Common myeloid progenitor, CD34-positive (primary cell): ENCODE data around the gene UBL3.

Source experiments
- CTCF ChIA-PET: fragments of 350-600 bp; sonication (Branson Sonifier 250); formaldehyde crosslinking; loops from one replicate; lab custom pipeline; 2021; ENCODE audit warnings: antibody characterized with exemption; lab: Charles Lee
- POLR2A ChIA-PET: fragments of 350-600 bp; sonication (Branson Sonifier 250); formaldehyde crosslinking; loops from one replicate; lab custom pipeline; 2021; ENCODE audit warnings: antibody characterized with exemption; lab: Charles Lee
- DNase-seq, 3 donors: peaks; one replicate each; pipeline versions ENCODE4 v3.0.0 to v3.0.0-alpha.2; 2013
- H3K27ac ChIP-seq, 2 experiments: 1 replicate in 1 of 2; 2 replicates in 1 of 2; pipeline ENCODE4 v1.7.0; 2013; ENCODE audit warnings: inconsistent platforms in 2 of 2, low read length in 2 of 2, mild to moderate bottlenecking in 2 of 2, low read depth in 1 of 2, moderate library complexity in 1 of 2; ENCODE audit not compliant: severe bottlenecking in 2 of 2, insufficient read depth in 1 of 2, poor library complexity in 1 of 2
- H3K27me3 ChIP-seq, 5 experiments: replicated peaks in 2 of 5; 1 replicate in 3 of 5; 2 replicates in 2 of 5; pipeline versions ENCODE4 v1.6.1 to v1.7.0; 2013; ENCODE audit warnings: low read length in 4 of 5, mild to moderate bottlenecking in 2 of 5, moderate library complexity in 2 of 5, inconsistent platforms in 1 of 5; ENCODE audit not compliant: insufficient read depth in 5 of 5, control insufficient read depth in 4 of 5
- H3K36me3 ChIP-seq, 4 experiments: 1 replicate in 2 of 4; 2 replicates in 2 of 4; pipeline versions ENCODE4 v1.6.1 to v1.7.0; 2013; ENCODE audit warnings: low read length in 3 of 4, control low read depth in 1 of 4, mild to moderate bottlenecking in 1 of 4; ENCODE audit not compliant: control insufficient read depth in 4 of 4, insufficient read depth in 4 of 4
- H3K4me1 ChIP-seq, 4 experiments: 1 replicate in 3 of 4; 2 replicates in 1 of 4; pipeline versions ENCODE4 v1.6.1 to v1.7.1; 2013; ENCODE audit warnings: low read length in 3 of 4, mild to moderate bottlenecking in 3 of 4, control low read depth in 1 of 4, inconsistent platforms in 1 of 4, moderate library complexity in 1 of 4; ENCODE audit not compliant: control insufficient read depth in 4 of 4, insufficient read depth in 4 of 4; ENCODE audit errors: control extremely low read depth in 1 of 4
- H3K4me3 ChIP-seq, 7 experiments: 1 replicate in 4 of 7; 2 replicates in 3 of 7; pipeline versions ENCODE4 v1.5.1 to v1.7.0; 2013; ENCODE audit warnings: mild to moderate bottlenecking in 7 of 7, low read length in 6 of 7, moderate library complexity in 6 of 7, inconsistent platforms in 2 of 7, low read depth in 2 of 7, control low read depth in 1 of 7; ENCODE audit not compliant: insufficient read depth in 4 of 7, control insufficient read depth in 1 of 7; ENCODE audit errors: extremely low read depth in 1 of 7
- H3K9me3 ChIP-seq, 5 experiments: 1 replicate in 4 of 5; 2 replicates in 1 of 5; pipeline versions ENCODE4 v1.6.1 to v1.7.1; 2013; ENCODE audit warnings: low read length in 4 of 5, mild to moderate bottlenecking in 2 of 5, inconsistent platforms in 1 of 5, low read depth in 1 of 5, moderate library complexity in 1 of 5; ENCODE audit not compliant: control insufficient read depth in 4 of 5, insufficient read depth in 2 of 5; ENCODE audit errors: control extremely low read depth in 1 of 5
- WGBS: methylation state at CpG from one replicate; pipeline ENCODE4 v1.1.5; 2013; ENCODE audit not compliant: insufficient coverage; 5-methylcytosine and 5-hydroxymethylcytosine counted together

The UBL3 gene

DNA sequence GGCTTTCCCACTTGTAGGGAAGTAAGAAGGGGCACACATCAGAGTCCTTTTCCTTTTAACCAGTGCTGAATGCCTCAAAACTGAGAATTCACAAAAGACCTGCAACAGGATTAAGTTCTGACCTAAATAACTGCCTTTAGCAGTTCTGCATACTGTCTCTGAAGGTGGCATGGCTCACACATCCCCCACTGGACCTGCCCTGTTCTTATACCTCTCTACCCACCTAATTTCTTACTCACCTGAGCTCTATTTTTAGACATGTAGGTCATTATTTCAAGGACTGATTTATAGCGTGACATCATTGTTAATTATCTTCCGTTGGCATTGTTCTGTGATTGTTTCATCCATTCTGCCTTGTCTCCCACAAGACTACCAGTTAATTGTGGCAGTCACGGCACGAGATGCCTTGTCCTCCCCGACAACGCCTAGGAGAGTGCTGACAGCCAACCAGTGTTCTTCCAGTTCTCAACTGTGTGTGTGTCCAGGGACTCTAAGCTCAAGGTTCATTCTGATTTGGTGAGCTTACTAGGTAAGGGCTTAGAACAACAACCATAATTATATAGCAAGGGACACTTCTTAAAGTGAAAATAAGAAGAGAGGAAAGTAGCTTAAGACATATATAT is 27.1 kb upstream of the UBL3 start:
- H3K4me3 ChIP-seq: no peak overlapping the region
- WGBS: 96% methylated on average over 6 of the region's 6 CpGs
- no peaks in the 10 kb centered on the region for H3K36me3 ChIP-seq
- no peak for DNase-seq
- POLR2A ChIA-PET: no interaction called here
- H3K27ac ChIP-seq: no peak overlapping the region
- no peaks in the 10 kb centered on the region for H3K9me3 ChIP-seq
- CTCF ChIA-PET: no interaction called here
- no peaks in the 10 kb centered on the region for H3K4me1 ChIP-seq
- peaks cover 0 to 10% (median 2%) of the 10 kb centered on the region in 5 experiments for H3K27me3 ChIP-seq

DNA sequence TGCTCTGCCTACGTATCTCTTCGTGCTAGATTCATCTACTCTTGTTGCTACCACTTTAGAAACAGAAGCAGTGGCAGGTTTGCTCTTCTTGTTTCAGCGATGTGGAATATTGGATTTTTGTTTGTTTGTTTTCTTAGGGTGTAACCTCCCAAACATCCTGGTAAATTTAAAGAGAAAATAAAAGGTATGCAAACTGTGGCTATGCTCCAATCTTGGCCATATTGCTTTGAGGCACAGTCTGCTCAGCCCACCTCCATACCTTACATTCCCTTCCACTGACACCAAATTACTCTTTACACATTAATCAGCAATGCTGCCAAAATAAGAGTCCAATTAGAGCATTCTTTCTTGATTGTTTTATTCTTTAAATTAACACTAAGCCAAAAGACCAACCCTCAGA is 25.2 kb upstream of the UBL3 start:
- 92% methylated on average over 2 of the region's 3 CpGs for WGBS
- no peaks in the 10 kb centered on the region for H3K36me3 ChIP-seq
- H3K9me3 ChIP-seq: no peaks in the 10 kb centered on the region
- ChIA-PET POLR2A (no interaction called here), CTCF (no interaction called here)
- peaks cover 0 to 10% (median 2%) of the 10 kb centered on the region in 5 experiments for H3K27me3 ChIP-seq
- no peak overlapping the region for H3K4me3 ChIP-seq
- no peak overlapping the region for H3K27ac ChIP-seq
- no peaks in the 10 kb centered on the region for H3K4me1 ChIP-seq
- DNase-seq: no peak

DNA sequence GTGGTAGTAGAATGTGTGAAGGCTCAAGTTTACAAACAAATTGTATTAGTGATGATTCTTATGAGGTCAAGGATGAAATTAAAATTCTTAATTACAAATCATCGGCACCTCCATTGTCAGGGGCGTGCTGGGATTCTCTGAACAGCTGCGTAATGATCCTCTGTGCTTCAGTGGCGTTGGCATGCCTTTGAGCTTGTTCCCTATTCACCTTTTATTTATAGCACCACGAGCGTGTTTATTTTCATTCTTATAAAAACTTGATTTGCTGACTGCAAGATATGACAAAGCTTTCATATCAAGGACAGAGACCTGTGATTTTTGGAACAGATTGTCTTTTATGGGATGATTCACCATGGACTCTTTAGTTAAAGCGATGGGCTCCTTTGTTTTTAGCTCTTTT is 18.2 kb upstream of the UBL3 start:
- ChIA-PET CTCF (no interaction called here), POLR2A (no interaction called here)
- Histone ChIP-seq H3K4me1 (no peaks in the 10 kb centered on the region), H3K4me3 (no peak overlapping the region), H3K36me3 (no peaks in the 10 kb centered on the region), H3K27ac (no peak overlapping the region), H3K27me3 (peaks cover 0 to 4% (median 0%) of the 10 kb centered on the region in 5 experiments), H3K9me3 (no peaks in the 10 kb centered on the region)
- 95% methylated on average over 4 of the region's 7 CpGs for WGBS
- no peak for DNase-seq

DNA sequence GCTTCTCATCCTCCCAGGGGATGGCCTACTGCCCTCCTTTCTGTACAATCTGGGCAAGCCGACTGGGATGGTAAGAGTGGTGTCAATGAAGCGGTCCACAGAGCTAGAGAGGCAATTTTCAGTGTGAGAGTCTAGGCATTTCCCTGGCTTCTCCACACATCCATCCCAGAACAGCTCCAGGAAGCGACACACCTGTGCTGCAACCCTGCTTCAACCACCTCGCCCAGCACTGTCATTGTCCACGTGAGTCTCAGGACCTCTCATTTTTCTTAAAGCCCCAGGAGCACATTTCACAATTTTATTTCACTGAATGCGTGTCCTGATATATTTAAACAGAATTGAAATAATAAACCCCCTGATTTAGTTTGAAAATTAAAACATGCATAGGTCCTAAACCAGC is 15.5 kb upstream of the UBL3 start:
- CTCF ChIA-PET: no interaction called here
- Histone ChIP-seq H3K27ac (no peak overlapping the region), H3K36me3 (no peaks in the 10 kb centered on the region), H3K4me1 (no peaks in the 10 kb centered on the region), H3K27me3 (no peaks in the 10 kb centered on the region), H3K9me3 (no peaks in the 10 kb centered on the region), H3K4me3 (no peak overlapping the region)
- WGBS: 93% methylated on average over 3 of the region's 6 CpGs
- POLR2A ChIA-PET: no interaction called here
- DNase-seq: no peak

DNA sequence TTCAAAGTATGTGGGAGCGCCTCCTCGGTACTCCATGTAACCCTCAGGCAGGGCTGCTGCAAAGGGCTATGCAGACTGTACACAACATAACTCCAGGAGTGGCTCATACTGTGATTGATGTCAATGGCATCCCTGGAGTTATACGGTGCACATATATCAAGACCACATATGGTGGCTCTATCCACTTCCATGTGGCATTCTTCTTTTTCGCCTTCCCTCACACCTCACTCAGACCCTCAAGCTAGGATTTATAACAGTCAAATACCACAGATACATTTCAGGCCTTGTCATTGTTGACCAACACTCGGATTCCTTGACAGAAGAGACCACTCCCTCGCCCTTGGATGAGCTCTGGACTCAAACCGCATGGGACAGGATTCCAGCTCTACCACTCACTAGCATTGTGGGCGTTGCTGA is 11.3 kb upstream of the UBL3 start:
- H3K4me1 ChIP-seq: no peaks in the 10 kb centered on the region
- ChIA-PET CTCF (no interaction called here), POLR2A (no interaction called here)
- no peak overlapping the region for H3K4me3 ChIP-seq
- H3K36me3 ChIP-seq: no peaks in the 10 kb centered on the region
- H3K9me3 ChIP-seq: no peaks in the 10 kb centered on the region
- 97% methylated on average over 7 of the region's 8 CpGs for WGBS
- no peak for DNase-seq
- no peak overlapping the region for H3K27ac ChIP-seq
- H3K27me3 ChIP-seq: no peaks in the 10 kb centered on the region

DNA sequence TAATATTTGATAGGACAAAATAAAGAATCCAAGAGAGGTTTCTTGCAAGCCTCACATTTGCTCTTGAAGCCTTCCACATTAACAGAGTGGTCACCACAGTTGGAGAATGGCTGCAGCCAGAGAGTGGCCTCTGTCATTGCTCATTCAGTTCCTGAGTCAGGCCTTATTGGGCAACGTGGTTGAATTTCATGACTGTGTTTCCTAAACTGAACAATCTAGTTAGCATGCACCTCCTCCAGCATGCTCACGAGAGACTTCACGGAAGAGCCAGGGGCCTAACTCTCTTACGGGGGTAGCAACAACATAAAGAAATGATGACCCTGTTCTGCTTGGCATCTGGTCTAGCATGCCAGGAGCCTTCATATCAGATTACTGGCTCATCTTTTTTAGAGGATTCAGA is 9.6 kb upstream of the UBL3 start:
- WGBS: 98% methylated on average over 4 of the region's 4 CpGs
- ChIA-PET CTCF (no interaction called here), POLR2A (no interaction called here)
- DNase-seq: peak in 1 of 3 donors; percentile 7
- Histone ChIP-seq H3K27ac (no peak overlapping the region), H3K27me3 (no peaks in the 10 kb centered on the region), H3K36me3 (no peaks in the 10 kb centered on the region), H3K9me3 (no peaks in the 10 kb centered on the region), H3K4me3 (no peak overlapping the region), H3K4me1 (peaks cover 0 to 3% (median 0%) of the 10 kb centered on the region in 4 experiments)

DNA sequence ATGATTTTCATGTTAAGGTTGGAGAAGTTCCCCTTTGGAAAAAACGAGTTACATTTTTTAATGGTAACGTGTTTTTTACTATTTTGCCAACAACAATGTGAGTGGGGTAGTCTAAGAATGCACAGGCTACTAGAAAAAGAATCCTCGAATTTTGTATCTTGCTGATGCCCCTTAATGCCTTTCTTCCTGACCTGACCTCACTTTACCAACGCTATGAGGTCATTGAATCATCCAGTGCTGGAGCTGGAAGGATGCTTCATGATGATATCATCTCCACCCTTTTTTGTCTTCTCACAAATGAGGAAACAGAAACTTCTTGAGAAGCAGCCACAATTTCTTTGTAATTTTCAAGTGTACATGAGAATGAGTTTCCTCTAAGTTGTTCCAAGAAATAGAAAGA is 8.2 kb upstream of the UBL3 start:
- Histone ChIP-seq H3K4me3 (no peak overlapping the region), H3K36me3 (no peaks in the 10 kb centered on the region), H3K9me3 (no peaks in the 10 kb centered on the region), H3K27ac (no peak overlapping the region), H3K27me3 (no peaks in the 10 kb centered on the region), H3K4me1 (peaks cover 0 to 3% (median 0%) of the 10 kb centered on the region in 4 experiments)
- DNase-seq: peak in 1 of 3 donors; percentile 4
- POLR2A ChIA-PET: no interaction called here
- CTCF ChIA-PET: interaction anchor here (1.3 kb wide), 2 partner anchors 12 to 571 kb away, joined by 3 to 4 read pairs; no protein-coding TSS in a partner anchor
- WGBS: 88% methylated on average over 4 of the region's 4 CpGs
